ENCODE results near the gene TAF1L. TPM values are rescaled to one million over a fixed set of nuclear protein-coding genes. Genes with fewer than 3 reads are reported as not detected.

Gene TAF1L
- total RNA-seq, 1 donor from 2014 or later = not detected

GRCh38 chr9:32627394-32627954 is 8.0 kb downstream of the TAF1L start:
- H3K4me1 Mint-ChIP-seq (ENCODE audit: unreplicated experiment) = no peaks in the 10 kb centered on the region
- no peak overlapping the region for H3K27ac Mint-ChIP-seq (ENCODE audit: unreplicated experiment)
- H3K27me3 Mint-ChIP-seq (ENCODE audit: unreplicated experiment) = peaks cover 2% of the 10 kb centered on the region
- TF ChIP-seq, protein P1, sequence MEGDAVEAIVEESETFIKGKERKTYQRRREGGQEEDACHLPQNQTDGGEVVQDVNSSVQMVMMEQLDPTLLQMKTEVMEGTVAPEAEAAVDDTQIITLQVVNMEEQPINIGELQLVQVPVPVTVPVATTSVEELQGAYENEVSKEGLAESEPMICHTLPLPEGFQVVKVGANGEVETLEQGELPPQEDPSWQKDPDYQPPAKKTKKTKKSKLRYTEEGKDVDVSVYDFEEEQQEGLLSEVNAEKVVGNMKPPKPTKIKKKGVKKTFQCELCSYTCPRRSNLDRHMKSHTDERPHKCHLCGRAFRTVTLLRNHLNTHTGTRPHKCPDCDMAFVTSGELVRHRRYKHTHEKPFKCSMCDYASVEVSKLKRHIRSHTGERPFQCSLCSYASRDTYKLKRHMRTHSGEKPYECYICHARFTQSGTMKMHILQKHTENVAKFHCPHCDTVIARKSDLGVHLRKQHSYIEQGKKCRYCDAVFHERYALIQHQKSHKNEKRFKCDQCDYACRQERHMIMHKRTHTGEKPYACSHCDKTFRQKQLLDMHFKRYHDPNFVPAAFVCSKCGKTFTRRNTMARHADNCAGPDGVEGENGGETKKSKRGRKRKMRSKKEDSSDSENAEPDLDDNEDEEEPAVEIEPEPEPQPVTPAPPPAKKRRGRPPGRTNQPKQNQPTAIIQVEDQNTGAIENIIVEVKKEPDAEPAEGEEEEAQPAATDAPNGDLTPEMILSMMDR (IDR thresholded peaks at IDR 0.05) = no peak
- DNase-seq (ENCODE audit: extremely low spot score, unreplicated experiment) = no peak
- no peak overlapping the region for H3K4me3 Mint-ChIP-seq (ENCODE audit: unreplicated experiment)
- no peaks in the 10 kb centered on the region for H3K9me3 Mint-ChIP-seq (ENCODE audit: unreplicated experiment)
- H3K36me3 Mint-ChIP-seq (ENCODE audit: unreplicated experiment) = no peaks in the 10 kb centered on the region

GRCh38 chr9:32625320-32625719 is 10.1 kb downstream of the TAF1L start:
- Mint-ChIP-seq H3K4me1 (ENCODE audit: unreplicated experiment) (no peaks in the 10 kb centered on the region), H3K27me3 (ENCODE audit: unreplicated experiment) (peaks cover 2% of the 10 kb centered on the region), H3K4me3 (ENCODE audit: unreplicated experiment) (no peak overlapping the region), H3K36me3 (ENCODE audit: unreplicated experiment) (no peaks in the 10 kb centered on the region), H3K9me3 (ENCODE audit: unreplicated experiment) (no peaks in the 10 kb centered on the region), H3K27ac (ENCODE audit: unreplicated experiment) (no peak overlapping the region)
- TF ChIP-seq, protein P1 (IDR thresholded peaks at IDR 0.05) = no peak
- no peak for DNase-seq (ENCODE audit: extremely low spot score, unreplicated experiment)

DNA sequence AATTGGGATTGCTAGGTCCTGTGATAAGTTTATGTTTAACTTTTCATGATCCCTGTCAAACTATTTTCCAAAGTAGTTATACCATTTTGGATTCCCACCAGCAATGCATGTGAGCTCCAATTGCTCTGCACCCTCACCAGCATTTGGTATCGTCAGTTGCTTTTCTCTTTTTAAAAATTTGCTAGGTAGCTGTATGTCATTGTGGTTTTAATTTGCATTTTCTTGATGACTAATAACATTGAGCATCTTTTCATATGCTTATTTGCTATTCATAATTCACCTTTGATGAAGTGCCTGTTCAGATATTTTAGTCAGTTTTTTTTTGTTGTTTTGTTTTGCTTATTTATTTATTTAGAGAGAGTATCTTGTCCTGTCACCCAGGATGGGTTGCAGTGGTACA is 12.5 kb downstream of the TAF1L start:
- peaks cover 7% of the 10 kb centered on the region for H3K27me3 Mint-ChIP-seq (ENCODE audit: unreplicated experiment)
- no peaks in the 10 kb centered on the region for H3K36me3 Mint-ChIP-seq (ENCODE audit: unreplicated experiment)
- TF ChIP-seq, protein P1 (IDR thresholded peaks at IDR 0.05) = no peak
- no peaks in the 10 kb centered on the region for H3K4me1 Mint-ChIP-seq (ENCODE audit: unreplicated experiment)
- H3K9me3 Mint-ChIP-seq (ENCODE audit: unreplicated experiment) = no peaks in the 10 kb centered on the region
- DNase-seq (ENCODE audit: extremely low spot score, unreplicated experiment) = no peak
- H3K27ac Mint-ChIP-seq (ENCODE audit: unreplicated experiment) = no peak overlapping the region
- H3K4me3 Mint-ChIP-seq (ENCODE audit: unreplicated experiment) = no peak overlapping the region

- H3K4me3 Mint-ChIP-seq (ENCODE audit: unreplicated experiment) = no peak overlapping the region
- no peaks in the 10 kb centered on the region for H3K36me3 Mint-ChIP-seq (ENCODE audit: unreplicated experiment)
- H3K9me3 Mint-ChIP-seq (ENCODE audit: unreplicated experiment) = no peaks in the 10 kb centered on the region
- H3K27me3 Mint-ChIP-seq (ENCODE audit: unreplicated experiment) = peaks cover 11% of the 10 kb centered on the region
- TF ChIP-seq, protein P1 (IDR thresholded peaks at IDR 0.05) = no peak
- no peak overlapping the region for H3K27ac Mint-ChIP-seq (ENCODE audit: unreplicated experiment)
- H3K4me1 Mint-ChIP-seq (ENCODE audit: unreplicated experiment) = no peaks in the 10 kb centered on the region
- no peak for DNase-seq (ENCODE audit: extremely low spot score, unreplicated experiment)
These were observed 17.2 kb downstream of the TAF1L start for GRCh38 chr9:32618261-32618660.

- no peak overlapping the region for H3K27ac Mint-ChIP-seq (ENCODE audit: unreplicated experiment)
- no peak overlapping the region for H3K4me3 Mint-ChIP-seq (ENCODE audit: unreplicated experiment)
- TF ChIP-seq, protein P1 (IDR thresholded peaks at IDR 0.05) = no peak
- no peak for DNase-seq (ENCODE audit: extremely low spot score, unreplicated experiment)
- no peaks in the 10 kb centered on the region for H3K36me3 Mint-ChIP-seq (ENCODE audit: unreplicated experiment)
- H3K9me3 Mint-ChIP-seq (ENCODE audit: unreplicated experiment) = no peaks in the 10 kb centered on the region
- no peaks in the 10 kb centered on the region for H3K4me1 Mint-ChIP-seq (ENCODE audit: unreplicated experiment)
- peaks cover 5% of the 10 kb centered on the region for H3K27me3 Mint-ChIP-seq (ENCODE audit: unreplicated experiment)
These were observed 28.7 kb downstream of the TAF1L start for GRCh38 chr9:32606811-32607210.
